Myocyte (in vitro differentiated cells): ENCODE data around the gene SERPINI1. TPM values are rescaled to one million over a fixed set of nuclear protein-coding genes. Genes with fewer than 3 reads are reported as not detected.
A peak's percentile ranks its signal among the peaks of the same experiment; 100 is the strongest.

Source experiments
- DNase-seq: peaks from one replicate; pipeline ENCODE4 v3.0.0-alpha.2; 2012; ENCODE audit warnings: low read depth
- polyA plus RNA-seq: library from polyadenylated mRNA; unstranded; fragments of >200 nt; gene quantifications from one replicate; pipeline ENCODE4 v1.2.1, GENCODE V29; 2012; ENCODE audit warnings: missing spikeins
- total RNA-seq: library from RNA; depleted of rRNA; stranded (reverse); fragments of >200 nt; gene quantifications from 2 replicates; pipeline ENCODE4 v1.2.3, GENCODE V29; 2014

Gene SERPINI1, protein sequence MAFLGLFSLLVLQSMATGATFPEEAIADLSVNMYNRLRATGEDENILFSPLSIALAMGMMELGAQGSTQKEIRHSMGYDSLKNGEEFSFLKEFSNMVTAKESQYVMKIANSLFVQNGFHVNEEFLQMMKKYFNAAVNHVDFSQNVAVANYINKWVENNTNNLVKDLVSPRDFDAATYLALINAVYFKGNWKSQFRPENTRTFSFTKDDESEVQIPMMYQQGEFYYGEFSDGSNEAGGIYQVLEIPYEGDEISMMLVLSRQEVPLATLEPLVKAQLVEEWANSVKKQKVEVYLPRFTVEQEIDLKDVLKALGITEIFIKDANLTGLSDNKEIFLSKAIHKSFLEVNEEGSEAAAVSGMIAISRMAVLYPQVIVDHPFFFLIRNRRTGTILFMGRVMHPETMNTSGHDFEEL
- total RNA-seq: 1.6 and 2.5 TPM in 2 replicates
- 0.32 TPM for polyA plus RNA-seq

DNA sequence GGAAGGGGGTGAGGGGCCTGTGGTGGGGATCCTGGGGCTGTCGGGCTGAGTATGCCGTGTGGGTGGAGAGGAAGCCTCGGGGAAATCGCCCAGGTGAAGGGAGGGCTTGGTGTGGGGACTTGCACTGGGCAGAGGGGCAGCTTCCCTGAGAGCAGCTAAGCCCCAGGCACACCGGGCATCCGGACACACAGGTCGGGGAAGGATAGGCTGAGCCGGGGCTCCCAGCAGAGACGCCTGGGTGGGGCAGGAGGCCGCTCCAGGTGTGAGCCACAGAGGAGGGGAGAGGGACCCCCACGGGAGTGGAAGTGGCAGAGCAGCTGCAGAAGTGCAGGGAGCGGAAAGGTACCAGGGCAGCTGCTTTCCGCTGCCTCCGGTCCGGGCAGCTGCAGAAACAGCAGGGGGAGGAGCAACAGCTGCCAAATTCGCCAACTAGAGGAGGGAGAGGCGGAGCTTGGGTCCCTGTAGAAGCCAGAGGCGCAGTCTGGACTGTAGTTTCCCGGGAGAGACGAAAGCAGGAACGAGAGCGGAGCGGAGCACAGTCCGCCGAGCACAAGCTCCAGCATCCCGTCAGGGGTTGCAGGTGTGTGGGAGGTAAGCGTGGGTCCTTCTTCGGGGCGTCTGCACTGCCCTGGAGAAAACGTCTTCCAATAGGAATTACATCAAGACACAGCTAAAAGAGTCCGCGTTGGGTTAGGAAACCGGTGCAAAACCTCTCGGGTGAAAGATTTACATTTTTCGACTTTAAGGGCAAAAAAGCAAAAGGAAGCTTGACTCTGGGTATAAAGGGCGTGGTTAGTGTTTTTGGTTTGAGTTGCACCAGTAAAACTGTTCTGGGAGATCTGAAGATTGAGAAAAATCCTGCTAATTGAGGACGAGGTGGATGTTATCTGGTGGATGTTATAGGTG lies at the start of gene SERPINI1:
Gene SERPINI1 (plus strand): TSS at position 489 of the 906 bp plus-strand sequence. CDS start 53,408 bp downstream, outside the sequence.
- peak; percentile 90 for DNase-seq

DNA sequence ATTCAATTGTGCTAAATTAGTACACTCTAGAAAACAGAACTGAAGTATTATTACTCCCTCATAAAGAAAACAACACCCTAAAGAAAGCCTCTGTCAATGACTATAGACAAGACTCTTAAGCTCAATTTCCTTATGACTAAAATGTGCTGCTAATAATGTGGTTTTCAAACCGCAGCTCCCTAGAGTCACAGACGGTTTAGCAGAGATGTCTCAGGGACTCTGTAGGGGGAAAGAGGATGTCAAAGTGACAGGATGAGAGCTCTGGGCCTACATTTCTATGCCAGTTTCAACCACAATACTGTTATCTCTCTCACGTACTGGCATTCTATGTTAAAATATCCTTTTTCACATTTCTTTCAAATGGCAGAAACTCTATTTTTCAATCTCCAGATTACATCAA lies 44.2 kb upstream of the SERPINI1 start:
- no peak for DNase-seq

DNA sequence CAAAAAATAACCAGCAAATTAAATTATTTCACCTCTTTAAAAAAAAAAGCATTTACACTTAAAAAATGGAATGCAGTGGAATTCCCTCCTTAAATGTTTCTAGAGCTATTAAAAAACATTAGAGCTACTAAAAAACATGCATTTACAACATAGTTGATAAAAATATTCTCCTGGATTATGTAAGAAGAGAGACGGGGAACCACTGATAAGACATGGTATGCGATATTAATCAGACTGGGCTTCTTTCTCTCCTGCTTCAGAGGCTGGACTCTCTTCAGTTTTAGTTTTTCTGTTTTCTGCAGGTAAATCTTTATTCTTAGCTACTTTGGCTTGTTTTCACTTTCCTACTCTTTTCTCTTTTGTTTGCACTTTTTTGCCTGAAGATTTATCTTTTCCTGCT lies 41.4 kb upstream of the SERPINI1 start:
- DNase-seq: no peak

DNA sequence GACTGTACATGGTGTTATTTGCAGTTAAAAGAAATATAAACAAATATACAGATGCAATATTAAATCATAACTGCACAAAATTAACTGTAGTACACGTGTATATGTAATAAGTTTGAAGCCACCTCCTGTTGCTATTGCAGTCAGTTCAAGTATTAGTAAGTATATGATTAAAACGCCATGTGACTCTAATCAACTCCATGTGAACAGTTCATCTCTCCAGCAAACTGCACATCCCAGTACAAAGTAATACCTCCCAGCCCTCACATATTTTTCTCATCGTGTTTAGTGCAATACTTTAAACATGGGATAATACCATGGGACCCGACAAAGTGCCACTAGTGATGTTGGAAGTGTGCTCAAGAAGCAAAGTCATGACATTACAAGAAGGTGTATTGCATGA lies 35.5 kb upstream of the SERPINI1 start:
- DNase-seq: no peak

DNA sequence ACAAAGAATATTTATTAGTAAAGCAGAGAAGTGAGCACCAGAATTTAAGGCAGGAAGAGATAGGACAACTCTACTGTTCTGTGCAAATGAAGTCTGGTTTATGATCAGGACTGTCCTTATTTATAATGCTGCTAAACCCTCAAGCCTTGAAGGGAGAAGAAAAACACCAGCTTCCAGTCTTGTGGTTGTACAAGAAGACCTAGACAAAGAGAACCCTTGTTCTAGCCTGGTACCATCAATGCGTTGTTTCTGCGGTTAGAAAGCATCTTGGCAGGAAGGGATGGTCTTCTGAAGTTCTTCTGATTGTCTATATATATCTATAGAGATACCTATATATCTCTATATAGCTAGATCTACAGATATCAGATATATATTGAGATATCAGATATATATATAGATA lies 34.6 kb upstream of the SERPINI1 start:
- DNase-seq: no peak

DNA sequence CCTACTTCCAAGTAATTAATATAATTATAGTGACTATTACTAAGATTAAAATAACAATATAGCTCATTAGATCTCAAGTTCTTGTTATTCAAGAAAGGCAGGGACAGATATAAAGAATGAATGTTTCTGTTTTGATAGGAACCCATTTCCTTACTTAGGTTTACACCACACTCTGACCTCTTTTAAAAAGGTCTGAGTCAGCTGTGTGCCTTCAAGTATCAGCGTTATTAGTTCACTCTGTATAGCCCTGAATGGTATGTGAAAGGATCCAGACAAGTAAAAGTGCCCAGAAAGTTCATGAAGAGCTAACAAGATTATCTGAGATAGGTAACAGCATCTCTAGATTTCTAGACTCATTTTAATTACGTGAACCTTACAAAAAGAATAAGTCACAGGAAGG lies 29.7 kb upstream of the SERPINI1 start:
- no peak for DNase-seq

DNA sequence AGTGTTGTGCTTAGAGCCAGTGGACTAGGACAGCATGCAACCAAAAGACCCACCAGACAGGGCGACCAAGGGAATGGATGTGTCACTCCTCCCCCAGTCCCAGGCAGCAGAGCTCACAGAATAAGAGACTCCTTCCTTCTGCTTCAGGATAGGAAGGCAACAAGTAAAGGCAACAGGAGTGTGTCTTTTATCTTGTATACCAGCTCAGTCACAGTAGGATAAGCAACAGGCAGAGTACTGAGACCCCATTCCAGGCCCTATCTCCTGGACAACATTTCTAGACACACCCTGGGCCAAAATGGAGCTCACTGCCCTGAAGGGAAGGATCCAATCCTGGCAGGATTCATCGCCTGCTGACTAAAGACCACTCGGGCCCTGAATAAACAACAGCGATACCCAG lies 25.8 kb upstream of the SERPINI1 start:
- no peak for DNase-seq

DNA sequence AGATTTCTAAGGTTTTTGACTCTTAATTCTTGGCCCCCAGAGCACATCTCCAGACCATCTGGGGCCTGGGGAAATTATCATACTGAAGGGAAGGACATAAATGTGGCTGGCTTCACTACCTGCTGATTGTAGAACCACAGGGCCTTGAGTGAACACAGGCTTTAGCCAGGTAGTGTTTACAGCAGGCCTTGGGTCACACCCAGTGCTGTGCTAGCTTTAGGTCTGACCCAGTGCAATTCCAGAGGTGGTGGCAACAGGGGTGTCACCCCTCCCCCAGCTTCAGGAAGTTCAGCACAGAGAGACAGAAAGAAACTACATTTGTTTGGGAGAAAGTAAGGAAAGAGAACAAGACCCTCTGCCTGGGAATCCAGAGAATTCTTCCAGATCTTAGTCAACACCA lies 25.0 kb upstream of the SERPINI1 start:
- DNase-seq: no peak

DNA sequence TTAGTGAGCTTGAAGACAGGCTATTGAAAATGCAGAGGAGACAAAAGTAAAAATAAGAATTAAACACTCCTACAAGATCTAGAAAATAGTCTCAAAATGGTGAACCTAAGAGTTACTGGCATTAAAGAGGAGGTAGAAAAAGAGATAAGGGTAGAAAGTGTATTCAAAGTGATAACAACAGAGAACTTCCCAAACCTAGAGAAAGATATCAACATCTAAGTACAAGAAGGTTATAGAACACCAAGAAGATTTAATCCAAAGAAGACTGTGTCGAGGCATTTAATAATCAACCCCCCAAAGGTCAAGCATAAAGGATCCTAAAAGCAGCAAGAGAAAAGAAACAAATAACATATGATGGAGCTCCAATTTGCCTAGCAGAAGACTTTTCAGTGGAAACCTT lies 24.1 kb upstream of the SERPINI1 start:
- no peak for DNase-seq

DNA sequence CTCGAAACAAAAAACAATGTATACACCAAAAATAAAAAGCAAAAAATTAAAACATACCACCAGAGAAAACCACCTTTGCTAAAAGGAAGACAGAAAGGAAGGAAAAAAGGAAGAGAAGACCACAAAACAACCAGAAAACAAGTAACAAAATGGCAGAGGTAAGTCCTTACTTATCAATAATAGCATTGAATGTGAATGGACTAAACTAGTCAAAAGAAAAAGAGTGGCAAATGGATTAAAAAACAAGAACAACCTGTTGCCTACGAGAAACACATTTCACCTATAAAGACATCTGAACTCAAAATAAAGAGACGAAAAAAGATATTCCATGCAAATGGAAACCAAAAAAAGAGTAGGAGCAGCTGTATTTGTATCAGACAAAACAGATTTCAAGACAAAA lies 23.1 kb upstream of the SERPINI1 start:
- DNase-seq: no peak

DNA sequence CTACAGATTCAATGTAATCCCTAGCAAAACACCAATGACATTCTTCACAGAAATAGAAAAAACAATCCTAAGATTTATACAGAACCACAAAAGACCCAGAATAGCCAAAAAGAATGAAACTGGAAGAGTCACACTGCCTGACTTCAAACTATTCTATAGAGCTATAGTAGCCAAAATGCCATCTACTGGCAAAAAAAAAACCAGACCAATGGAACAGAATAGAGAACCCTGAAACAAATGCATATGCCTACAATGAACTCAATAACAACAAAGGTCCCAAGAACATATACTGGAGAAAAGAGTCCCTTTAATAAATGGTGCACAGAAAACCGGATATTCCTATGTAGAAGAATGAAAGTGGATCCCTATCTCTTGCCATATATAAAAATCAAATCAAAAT lies 20.6 kb upstream of the SERPINI1 start:
- DNase-seq: no peak

DNA sequence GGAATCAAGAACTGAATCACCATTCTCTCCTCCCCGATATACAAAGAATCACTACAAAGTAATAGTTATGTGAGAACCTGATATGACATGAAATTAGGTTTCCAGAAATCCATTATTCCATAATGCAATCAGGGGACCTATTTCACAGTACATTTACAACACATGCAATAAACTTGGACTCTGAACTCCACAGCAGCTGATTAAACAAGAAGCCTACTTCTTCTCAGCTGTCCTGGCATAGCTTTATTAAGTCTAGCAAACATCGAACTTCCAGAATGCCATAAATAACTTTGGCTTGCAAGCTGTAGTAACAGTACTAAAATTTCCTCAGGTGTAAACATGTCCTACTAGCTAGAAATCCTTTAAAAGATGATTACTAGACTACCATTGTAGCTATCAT lies 18.6 kb upstream of the SERPINI1 start:
- peak; percentile 53 for DNase-seq

DNA sequence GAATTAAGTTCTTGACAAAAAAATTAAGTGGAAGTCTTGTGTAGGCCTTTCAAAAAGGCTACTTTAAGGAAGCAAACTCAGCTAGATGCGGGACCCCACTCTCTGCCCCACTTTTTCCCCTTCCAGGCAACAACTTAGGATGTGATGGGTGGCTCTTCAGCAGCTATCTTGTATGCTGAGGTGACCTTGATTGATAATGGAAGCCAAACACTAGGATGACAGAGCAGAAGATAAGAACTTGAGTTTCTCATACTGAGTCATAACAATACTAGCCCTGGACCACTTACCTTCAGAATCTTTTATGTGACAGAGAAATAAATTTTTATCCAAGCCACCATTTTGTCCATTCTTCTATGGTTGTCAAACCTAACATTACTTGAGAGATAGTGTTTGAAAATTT lies 16.9 kb upstream of the SERPINI1 start:
- no peak for DNase-seq

DNA sequence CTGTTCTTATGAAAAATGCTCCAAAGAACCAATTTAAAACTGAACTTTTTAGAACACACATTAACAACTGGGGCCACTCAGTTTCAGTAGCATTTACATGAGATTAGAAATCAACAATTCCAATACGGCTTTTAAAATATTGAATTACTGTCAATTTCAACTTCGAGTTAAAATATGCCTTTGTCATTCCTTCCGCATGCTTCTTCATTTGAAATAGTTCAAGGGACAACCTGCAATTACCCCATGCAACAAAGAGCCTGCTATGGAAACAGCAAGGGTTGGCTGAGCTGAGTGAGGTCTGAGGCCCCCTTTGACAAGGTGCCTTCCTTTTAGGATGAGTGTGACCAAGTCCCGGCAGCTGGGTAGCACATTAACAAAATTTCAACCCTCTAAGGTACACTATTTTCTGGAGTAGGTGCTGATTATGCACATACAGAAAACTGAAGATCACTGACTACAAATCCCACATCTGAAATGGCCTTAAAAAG lies 12.5 kb upstream of the SERPINI1 start:
- DNase-seq: no peak

DNA sequence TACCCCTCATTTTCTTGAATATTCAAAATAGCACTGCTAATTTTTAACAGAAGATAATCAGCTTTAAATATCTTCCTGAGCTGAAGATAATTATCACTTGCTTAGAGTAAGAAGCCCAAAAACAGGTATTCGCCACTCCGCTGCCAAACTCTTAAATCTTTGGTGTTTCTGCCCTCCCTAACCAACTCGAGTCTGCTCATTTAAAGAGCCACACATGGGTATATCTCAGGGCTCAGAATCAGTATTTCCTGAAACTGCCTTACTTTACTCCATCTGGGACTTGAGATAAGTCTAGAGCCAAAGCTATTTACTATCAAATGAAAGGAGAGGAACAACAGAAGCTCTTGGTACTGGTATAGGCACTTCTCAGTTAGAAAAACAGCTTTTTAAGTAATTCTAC lies 11.6 kb upstream of the SERPINI1 start:
- no peak for DNase-seq

DNA sequence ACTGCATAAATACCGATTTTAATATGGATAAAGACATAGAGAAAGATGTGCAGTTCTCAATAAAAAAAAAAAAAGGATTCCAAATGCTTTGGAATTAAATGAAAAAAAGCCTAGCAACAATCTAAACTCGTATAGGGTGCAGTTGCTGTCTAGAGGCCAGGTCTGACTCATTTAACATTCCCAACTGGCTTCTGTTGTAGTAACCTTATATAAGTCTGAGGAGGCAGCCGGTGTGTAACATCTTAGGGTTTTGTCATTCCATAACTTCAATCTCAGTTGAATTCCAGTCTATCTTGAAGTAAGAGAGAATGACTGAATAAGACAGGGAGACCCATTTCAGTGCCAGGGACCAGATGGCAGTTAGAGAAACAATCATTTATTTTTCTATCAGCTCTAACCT lies 7.3 kb upstream of the SERPINI1 start:
- DNase-seq: peak; percentile 39

DNA sequence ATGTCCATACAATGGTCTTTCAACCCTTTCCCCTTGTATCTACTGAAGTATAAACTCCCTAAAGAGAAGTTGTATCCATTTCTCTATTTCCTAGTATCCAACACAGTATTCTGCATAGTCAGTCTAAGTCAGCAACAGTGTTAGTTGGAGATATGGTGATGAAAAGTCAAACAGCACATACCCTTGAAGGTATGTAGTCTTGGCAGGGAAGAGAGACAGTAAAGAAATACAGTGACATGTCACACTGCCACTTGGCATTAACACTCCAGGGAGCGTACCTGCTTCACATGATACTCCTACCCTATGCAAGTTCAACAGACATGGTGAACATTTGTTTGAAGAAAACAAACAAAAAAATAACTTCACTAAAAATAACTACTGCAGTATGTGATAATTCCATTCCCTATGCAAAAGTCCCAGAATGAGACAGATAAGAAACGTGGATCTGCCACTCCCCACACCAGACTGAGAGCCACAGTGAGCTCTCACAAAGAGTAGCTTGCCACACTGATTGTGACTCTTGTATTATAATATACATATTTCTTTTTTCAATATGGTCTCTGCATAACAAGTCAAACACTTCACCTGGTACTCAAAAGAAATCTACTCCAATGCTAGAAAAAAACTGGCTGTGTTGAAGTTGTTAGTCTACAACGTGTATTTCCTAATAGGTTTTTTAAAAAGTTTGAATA lies 6.7 kb upstream of the SERPINI1 start:
- DNase-seq: no peak

DNA sequence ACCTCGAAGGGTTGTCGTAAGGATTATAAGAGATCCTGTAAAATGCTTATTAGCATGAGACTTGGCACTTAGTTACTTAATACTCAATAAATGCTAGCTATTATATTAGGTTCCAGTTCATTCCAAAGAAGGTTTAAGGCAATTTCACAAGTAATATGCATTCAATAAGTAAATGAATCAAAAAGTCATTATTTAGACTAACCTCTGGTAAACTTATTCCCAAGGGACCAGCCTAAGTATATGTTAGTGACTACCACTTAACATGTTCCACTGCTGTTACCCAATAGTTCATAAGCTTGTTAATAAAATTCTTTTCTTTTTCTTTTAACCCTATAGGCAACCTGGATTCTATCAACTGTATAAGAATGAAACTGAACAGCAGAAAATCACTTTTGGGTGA lies 5.9 kb upstream of the SERPINI1 start:
- no peak for DNase-seq

DNA sequence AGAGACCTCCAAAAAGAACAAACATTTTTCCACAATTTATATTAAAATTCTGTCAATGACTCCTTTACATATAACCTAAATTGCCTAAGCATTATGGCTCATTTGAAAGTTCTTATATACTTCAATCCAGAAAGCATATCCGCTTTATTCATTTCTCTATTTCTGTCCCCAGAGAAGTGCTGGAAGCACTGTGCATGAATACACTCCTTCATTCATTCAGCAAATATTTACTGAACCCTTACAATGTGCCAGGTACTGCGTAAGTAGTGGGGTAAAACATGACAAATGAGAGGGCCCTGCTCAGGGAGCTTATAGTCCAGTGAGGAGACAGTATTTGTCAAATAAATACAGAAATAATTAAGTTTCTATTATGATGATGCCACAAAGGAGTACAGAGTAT lies 4.1 kb upstream of the SERPINI1 start:
- DNase-seq: no peak

DNA sequence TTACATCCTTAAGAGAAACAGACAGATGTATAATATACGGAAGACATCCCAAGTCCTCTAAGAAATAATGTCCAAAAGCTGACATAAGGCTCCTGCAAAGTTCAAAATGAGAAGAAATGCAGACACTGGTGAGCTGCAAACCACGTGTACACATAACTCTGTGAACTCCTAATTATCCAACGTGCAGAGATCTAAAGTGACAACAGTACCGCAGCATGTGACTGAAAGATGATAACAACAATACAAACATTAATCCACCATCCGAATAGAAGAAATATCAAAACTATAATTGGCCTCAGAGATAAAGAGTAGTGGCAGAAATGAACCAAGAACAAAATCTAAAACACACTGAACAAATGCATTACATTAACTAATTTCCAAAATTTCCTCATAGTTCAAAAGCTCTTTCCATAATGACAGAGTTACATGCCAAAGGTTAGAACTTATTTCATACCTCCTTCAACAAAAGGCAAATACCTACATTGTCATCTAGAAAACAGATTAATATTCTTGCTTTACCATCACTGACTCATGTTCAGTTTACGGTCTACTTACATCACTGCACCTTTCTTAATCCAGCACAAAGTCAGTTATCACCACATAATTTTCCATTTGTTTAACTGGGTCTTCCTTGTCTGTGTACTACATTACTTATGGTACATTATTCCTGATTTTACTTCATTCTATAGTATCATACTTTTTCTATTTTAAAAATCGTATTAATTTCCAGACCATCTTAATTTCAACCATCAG lies 3.0 kb upstream of the SERPINI1 start:
- DNase-seq: no peak

DNA sequence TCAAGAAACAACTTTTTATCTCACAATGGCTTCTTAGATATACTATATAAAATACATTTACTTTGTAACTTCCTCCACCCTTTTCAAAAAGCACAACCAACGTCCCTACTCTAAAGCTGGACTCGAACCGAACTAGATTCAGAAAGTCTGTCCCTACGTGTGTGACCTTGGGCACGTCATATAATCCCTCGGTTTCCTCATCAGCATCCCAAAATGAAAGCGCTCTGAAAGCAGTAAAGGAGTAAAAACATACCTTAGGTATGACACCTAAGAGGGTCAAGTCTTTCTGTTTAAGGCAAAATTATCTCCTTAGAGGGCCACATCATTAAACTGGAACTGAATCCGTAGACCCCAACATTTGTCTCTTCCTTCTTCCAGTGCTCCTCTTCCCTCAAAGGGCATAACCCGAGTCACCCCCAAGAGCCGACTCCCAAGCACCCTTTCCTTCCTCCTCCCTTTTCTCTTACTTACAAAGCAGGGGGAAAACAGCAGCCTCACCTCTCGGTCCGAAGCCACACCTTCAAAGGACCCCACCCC lies 1.5 kb upstream of the SERPINI1 start:
- peak; percentile 3 for DNase-seq
